Esophagus (tissue), 2 donors: Measurements from ENCODE around the gene SLMAP. TPM values are rescaled to one million over a fixed set of nuclear protein-coding genes. Genes with fewer than 3 reads are reported as not detected.

ENCODE experiments used
- H3K27ac ChIP-seq, 2 donors: one replicate each; pipeline ENCODE4 v1.5.1; 2013; ENCODE audit warnings: low read depth in 2 of 2, mild to moderate bottlenecking in 2 of 2, inconsistent platforms in 1 of 2, low read length in 1 of 2, moderate library complexity in 1 of 2
- H3K27me3 ChIP-seq, 2 donors: one replicate each; pipeline ENCODE4 v1.6.1; 2013; ENCODE audit warnings: low read length in 2 of 2, control low read depth in 1 of 2, mild to moderate bottlenecking in 1 of 2; ENCODE audit not compliant: insufficient read depth in 2 of 2, control insufficient read depth in 1 of 2
- H3K36me3 ChIP-seq, 2 donors: one replicate each; pipeline ENCODE4 v1.6.1; 2013; ENCODE audit warnings: low read length in 1 of 2; ENCODE audit not compliant: control insufficient read depth in 2 of 2, insufficient read depth in 2 of 2
- H3K4me1 ChIP-seq, 2 donors: one replicate each; pipeline ENCODE4 v1.6.1; 2013; ENCODE audit warnings: low read length in 1 of 2; ENCODE audit not compliant: control insufficient read depth in 2 of 2, insufficient read depth in 2 of 2
- H3K4me3 ChIP-seq, 2 donors: one replicate each; pipeline ENCODE4 v1.5.1; 2013; ENCODE audit warnings: low read length in 2 of 2, mild to moderate bottlenecking in 2 of 2, low read depth in 1 of 2, moderate library complexity in 1 of 2
- H3K9me3 ChIP-seq, 2 donors: one replicate each; pipeline ENCODE4 v1.6.1; 2013; ENCODE audit warnings: mild to moderate bottlenecking in 2 of 2, low read depth in 1 of 2, low read length in 1 of 2, moderate library complexity in 1 of 2; ENCODE audit not compliant: control insufficient read depth in 2 of 2, insufficient read depth in 1 of 2
- WGBS, 2 donors: extraction: QIAGEN DNeasy Blood & Tissue Kit; methylation state at CpG; one replicate each; pipeline ENCODE4 v1.1.7; 2013; 5-methylcytosine and 5-hydroxymethylcytosine counted together
- polyA plus RNA-seq, 2 donors: library from polyadenylated mRNA; stranded (reverse); fragments of 200-250 nt; gene quantifications; one replicate each; pipeline ENCODE4 v1.2.3, GENCODE V29; 2013
- donor health status: healthy with polysubstance abuse.
- donor health status: Bipolar disorder and iron deficiency.

Gene SLMAP
- polyA plus RNA-seq, 2 donors, result 22.0 to 31.5 TPM

DNA sequence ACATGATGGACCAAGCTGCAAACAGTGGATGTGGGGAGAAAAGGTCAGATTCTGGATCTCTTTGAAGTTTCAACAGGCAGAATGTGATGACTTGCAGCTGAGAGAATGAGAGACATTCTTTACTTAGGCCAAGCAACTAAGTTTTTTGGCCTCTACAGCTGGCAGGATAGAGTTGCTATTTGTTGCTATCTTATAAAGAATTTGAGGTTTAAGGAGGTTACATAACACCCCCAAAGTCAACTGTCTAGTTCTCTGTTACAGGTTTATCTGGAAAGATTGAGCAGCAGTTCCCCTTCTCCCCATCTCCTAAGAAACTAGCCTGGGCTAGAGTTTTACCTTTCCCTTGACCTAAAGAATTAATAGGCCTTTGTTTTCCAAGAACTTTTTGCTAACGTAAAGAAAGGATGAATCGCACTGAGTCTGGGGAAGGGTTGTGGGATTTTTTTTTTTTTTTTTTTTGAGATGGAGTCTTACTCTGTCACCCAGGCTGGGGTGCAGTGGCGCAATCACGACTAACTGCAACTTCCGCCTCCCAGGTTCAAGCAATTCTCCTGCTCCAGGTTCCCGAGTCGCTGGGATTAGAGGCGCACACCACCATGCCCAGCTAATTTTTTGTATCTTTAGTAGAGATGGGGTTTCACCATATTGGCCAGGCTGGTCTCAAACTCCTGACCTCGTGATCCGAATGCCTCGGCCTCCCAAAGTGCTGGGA lies 26.6 kb upstream of the SLMAP start:
- Histone ChIP-seq H3K27ac (no peak overlapping the region), H3K4me3 (no peak overlapping the region), H3K27me3 (no peaks in the 10 kb centered on the region), H3K4me1 (no peaks in the 10 kb centered on the region), H3K36me3 (no peaks in the 10 kb centered on the region), H3K9me3 (no peaks in the 10 kb centered on the region)
- 84 to 91% methylated on average over 11 of the region's 11 CpGs for WGBS, 2 donors

DNA sequence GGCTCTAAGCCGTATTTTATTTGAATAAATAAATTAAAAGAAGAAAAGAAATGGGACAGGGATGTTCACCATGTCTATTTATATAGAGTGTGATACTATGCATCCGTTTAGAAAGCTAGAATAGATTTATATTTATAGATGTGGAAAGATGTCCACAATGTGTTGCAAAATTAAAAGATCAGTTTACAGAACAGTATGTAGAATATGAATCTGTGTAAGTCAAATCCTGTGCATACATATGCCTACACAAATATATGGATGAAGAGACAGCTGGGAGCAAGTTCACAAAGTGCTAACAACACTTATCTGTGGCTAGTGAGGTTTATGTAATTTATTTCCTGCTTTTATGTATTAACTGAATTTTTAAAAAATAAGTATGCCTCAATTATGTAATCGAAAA lies 25.4 kb upstream of the SLMAP start:
- H3K4me3 ChIP-seq, result no peak overlapping the region
- H3K4me1 ChIP-seq, result no peaks in the 10 kb centered on the region
- WGBS, 2 donors, result 81 to 82% methylated on average over 3 of the region's 3 CpGs

DNA sequence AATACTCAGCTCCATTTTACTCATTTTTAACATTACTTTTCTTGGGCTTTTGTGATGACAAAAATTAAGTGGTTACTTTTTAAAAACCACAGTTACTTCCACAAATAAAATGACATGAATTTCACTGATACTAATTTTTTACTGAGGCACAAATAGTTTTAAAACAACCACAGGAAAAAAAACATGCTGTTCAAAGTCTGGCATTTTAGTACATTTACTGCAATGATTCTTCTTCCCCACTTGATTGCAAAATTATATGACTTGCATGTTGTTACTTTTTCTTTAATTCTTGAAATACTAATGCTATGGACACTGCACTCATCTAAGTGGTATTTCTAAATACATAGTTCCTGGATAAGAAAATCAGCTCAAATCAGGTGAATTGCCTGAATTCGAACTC lies 24.8 kb upstream of the SLMAP start:
- Histone ChIP-seq H3K4me3 (no peak overlapping the region), H3K9me3 (no peaks in the 10 kb centered on the region), H3K27me3 (no peaks in the 10 kb centered on the region), H3K4me1 (no peaks in the 10 kb centered on the region), H3K36me3 (no peaks in the 10 kb centered on the region), H3K27ac (no peak overlapping the region)
- 84 to 87% methylated on average over 1 of the region's 1 CpG for WGBS, 2 donors

More for the DNA sequence above, 25.4 kb upstream of the SLMAP start:
- Histone ChIP-seq H3K36me3 (no peaks in the 10 kb centered on the region), H3K27ac (no peak overlapping the region), H3K27me3 (no peaks in the 10 kb centered on the region), H3K9me3 (no peaks in the 10 kb centered on the region)

DNA sequence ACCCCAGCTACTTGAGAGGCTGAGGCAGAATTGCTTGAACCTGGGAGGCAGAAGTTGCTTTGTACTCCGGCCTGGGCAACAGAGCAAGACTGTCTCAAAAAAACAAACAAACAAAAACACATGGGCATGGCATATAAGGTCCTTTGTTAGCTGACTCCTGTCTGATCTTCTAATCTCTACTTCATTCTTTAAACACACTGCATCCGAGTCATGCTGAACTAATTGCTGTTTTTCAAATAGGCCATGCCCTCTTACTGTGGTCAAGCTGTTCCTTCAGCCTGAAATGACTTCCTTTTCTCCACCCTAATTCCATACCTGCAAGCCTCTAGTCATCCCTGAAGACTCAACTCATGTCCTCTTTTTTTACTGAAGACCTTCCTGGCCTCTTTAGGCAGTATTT lies 22.3 kb upstream of the SLMAP start:
- Histone ChIP-seq H3K27ac (no peak overlapping the region), H3K4me3 (no peak overlapping the region), H3K9me3 (no peaks in the 10 kb centered on the region), H3K4me1 (no peaks in the 10 kb centered on the region), H3K27me3 (no peaks in the 10 kb centered on the region), H3K36me3 (no peaks in the 10 kb centered on the region)
- 71 to 83% methylated on average over 2 of the region's 2 CpGs for WGBS, 2 donors

DNA sequence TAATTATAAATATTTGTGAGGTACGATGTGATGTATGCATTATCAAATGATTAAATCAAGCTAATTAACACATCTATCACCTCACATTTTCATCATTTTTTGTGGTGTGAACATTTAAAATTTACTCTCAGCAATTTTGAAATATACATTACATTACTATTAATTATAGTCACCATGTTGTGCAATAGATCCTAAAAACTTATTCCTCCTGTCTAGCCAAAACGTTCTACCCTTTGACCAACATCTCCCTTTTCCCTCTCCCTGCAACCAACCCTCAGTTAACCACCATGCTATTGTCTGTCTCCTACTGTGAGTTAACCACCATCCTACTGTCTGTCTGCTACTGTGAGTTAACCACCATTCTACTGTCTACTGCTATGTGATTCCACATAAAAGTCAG lies 20.7 kb upstream of the SLMAP start:
- WGBS, 2 donors, result 75 to 77% methylated on average over 2 of the region's 2 CpGs

DNA sequence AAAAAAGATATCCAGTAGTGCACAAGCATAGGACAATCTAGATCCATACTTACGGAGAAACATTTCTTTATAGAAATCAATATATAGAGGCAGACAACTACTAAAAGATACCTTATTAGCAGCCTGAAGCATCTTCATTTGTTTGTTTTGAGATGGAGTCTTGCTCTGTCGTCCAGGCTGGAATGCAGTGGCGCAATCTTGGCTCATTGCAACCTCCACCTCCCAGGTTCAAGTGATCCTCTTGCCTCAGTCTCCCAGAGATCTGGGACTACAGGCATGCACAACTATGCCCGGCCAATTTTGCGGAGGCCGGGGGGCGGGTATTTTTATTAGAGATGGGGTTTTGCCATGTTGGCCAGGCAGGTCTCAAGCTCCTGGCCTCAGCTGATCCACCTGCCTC lies 18.3 kb upstream of the SLMAP start:
- Histone ChIP-seq H3K27me3 (no peaks in the 10 kb centered on the region), H3K36me3 (no peaks in the 10 kb centered on the region), H3K9me3 (no peaks in the 10 kb centered on the region), H3K27ac (no peak overlapping the region), H3K4me3 (no peak overlapping the region), H3K4me1 (no peaks in the 10 kb centered on the region)
- 79 to 88% methylated on average over 7 of the region's 7 CpGs for WGBS, 2 donors

More for the DNA sequence above, 20.7 kb upstream of the SLMAP start:
- H3K36me3 ChIP-seq, result no peaks in the 10 kb centered on the region
- H3K9me3 ChIP-seq, result no peaks in the 10 kb centered on the region
- H3K4me1 ChIP-seq, result no peaks in the 10 kb centered on the region
- H3K4me3 ChIP-seq, result no peak overlapping the region
- H3K27me3 ChIP-seq, result no peaks in the 10 kb centered on the region
- no peak overlapping the region for H3K27ac ChIP-seq

DNA sequence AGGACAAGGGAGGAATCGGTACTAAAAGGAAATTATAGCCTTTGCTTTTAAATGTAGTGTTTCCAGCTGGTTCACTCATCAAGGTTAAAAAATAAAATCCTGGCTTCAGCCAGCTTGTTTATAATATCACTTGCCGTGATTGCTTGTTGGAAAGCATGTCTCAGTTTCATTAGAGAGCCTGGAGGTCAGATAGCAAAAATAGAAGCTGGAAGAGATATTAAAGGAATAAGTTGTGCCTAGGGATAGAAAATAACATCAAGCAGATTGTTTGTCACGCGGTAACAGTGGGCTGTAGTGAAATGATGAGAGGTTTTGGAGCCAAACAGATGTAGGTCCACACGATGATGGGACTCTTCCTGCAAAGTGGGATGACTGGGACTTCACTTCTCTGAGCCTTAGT lies 17.7 kb upstream of the SLMAP start:
- H3K36me3 ChIP-seq, result no peaks in the 10 kb centered on the region
- WGBS, 2 donors, result 61 to 71% methylated on average over 5 of the region's 5 CpGs
- no peaks in the 10 kb centered on the region for H3K4me1 ChIP-seq
- no peak overlapping the region for H3K27ac ChIP-seq
- H3K9me3 ChIP-seq, result no peaks in the 10 kb centered on the region
- no peaks in the 10 kb centered on the region for H3K27me3 ChIP-seq
- H3K4me3 ChIP-seq, result no peak overlapping the region

DNA sequence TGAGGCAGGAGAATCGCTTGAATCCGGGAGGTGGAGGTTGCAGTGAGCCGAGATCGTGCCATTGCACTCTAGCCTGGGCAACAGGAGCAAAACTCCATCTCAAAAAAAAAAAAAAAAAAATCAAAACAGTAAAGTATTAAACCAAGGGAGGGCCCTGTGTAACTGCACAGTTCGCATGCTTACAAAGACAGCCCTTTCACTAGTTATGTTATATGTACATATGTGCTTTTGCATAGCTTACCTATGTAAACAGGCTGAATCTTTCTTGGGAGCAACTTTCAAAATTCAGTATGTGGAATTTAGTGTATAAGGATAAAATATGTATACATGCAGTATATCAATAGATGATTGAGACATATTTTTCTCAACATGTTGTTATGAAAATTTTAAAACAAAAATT lies 16.1 kb upstream of the SLMAP start:
- Histone ChIP-seq H3K27me3 (no peaks in the 10 kb centered on the region), H3K27ac (no peak overlapping the region), H3K4me1 (no peaks in the 10 kb centered on the region), H3K9me3 (no peaks in the 10 kb centered on the region), H3K36me3 (no peaks in the 10 kb centered on the region), H3K4me3 (no peak overlapping the region)
- 89 to 90% methylated on average over 5 of the region's 5 CpGs for WGBS, 2 donors

DNA sequence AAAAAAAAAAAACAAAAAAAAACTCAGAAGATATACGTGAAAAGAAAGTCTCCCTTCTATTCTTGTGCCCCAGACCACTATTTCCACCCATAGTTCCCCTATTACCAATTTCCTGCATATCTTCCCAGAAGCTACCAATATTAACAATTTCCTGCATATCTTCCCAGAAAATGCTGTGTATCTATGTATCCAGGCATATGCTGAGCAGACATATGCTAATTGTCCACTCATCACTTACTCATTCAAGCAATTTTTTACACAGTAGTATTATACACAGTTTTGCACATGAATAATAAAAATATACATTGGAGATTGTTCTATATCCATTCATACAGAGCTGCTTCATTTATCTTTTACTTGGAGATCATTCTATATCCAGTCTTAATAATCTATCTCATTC lies 12.6 kb upstream of the SLMAP start:
- Histone ChIP-seq H3K36me3 (no peaks in the 10 kb centered on the region), H3K27me3 (no peaks in the 10 kb centered on the region), H3K9me3 (no peaks in the 10 kb centered on the region), H3K27ac (no peak overlapping the region), H3K4me3 (no peak overlapping the region), H3K4me1 (no peaks in the 10 kb centered on the region)
- 75 to 92% methylated on average over 1 of the region's 1 CpG for WGBS, 2 donors

DNA sequence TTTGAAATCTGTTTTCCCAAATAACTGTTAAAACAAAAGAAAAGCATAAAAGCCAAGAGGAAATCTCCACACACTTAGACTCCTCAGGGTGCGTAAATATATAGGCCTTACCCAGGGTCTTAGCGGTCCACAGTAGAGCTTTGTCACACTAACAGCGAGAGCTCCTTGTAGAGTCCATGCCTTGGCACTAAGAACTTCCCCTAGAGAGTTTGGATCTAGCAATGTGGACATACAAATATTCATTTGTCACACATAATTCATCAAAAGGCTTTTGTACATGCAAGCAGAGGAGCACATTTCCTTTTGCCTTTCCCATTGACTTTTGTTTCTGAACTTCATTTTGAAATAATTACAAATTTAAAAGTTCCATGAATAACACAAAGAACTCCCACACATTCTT lies 11.0 kb upstream of the SLMAP start:
- no peak overlapping the region for H3K4me3 ChIP-seq
- no peaks in the 10 kb centered on the region for H3K27me3 ChIP-seq
- H3K36me3 ChIP-seq, result no peaks in the 10 kb centered on the region
- H3K27ac ChIP-seq, result no peak overlapping the region
- 94 to 95% methylated on average over 3 of the region's 3 CpGs for WGBS, 2 donors
- H3K9me3 ChIP-seq, result no peaks in the 10 kb centered on the region
- H3K4me1 ChIP-seq, result no peaks in the 10 kb centered on the region
